Uterus (tissue), 4 donors: ENCODE results near the gene CCDC117. TPM values are rescaled to one million over a fixed set of nuclear protein-coding genes. Genes with fewer than 3 reads are reported as not detected.

Source experiments
- DNase-seq, 2 donors: peaks; one replicate each; pipeline ENCODE4 v3.0.0-alpha.2; 2019 to 2020
- H3K27ac ChIP-seq, 2 donors: fragments of 200-600 bp; sonication (generic); 1 replicate in 1 of 2; 2 replicates in 1 of 2; pipeline ENCODE4 v1.5.1; 2016 to 2018
- H3K27me3 ChIP-seq, 2 donors: fragments of 200-600 bp; sonication (generic); one replicate each; pipeline ENCODE4 v1.5.1; 2018 to 2019; ENCODE audit warnings: control low read depth in 1 of 2
- H3K36me3 ChIP-seq, 2 donors: fragments of 200-600 bp; sonication (generic); one replicate each; pipeline ENCODE4 v1.5.1; 2019; ENCODE audit warnings: control low read depth in 1 of 2
- H3K4me1 ChIP-seq, 2 donors: fragments of 200-600 bp; sonication (generic); one replicate each; pipeline ENCODE4 v1.5.1; 2018 to 2019; ENCODE audit warnings: control low read depth in 1 of 2
- H3K4me3 ChIP-seq, 2 donors: fragments of 200-600 bp; sonication (generic); 1 replicate in 1 of 2; 2 replicates in 1 of 2; pipeline ENCODE4 v1.5.1; 2018 to 2019; ENCODE audit warnings: mild to moderate bottlenecking in 1 of 2
- H3K9me3 ChIP-seq, 2 donors: fragments of 200-600 bp; sonication (generic); one replicate each; pipeline ENCODE4 v1.5.1; 2019; ENCODE audit warnings: control low read depth in 1 of 2
- POLR2A ChIP-seq, 2 donors: fragments of 450-650 bp; IDR thresholded peaks; one replicate each; pipeline ENCODE4 v1.6.1; 2016; ENCODE audit warnings: antibody characterized with exemption in 2 of 2, mild to moderate bottlenecking in 1 of 2, moderate library complexity in 1 of 2
- intact Hi-C: fragments of 100-400 bp; cut with DNase I; formaldehyde crosslinking; loops from one replicate; pipeline ENCODE4 v1.15.1; 2023; ENCODE audit warnings: low total_unique reads
- total RNA-seq, 4 donors: library from RNA; depleted of rRNA in 3 of 4; stranded (reverse); fragments of >200 nt in 3 of 4; gene quantifications; one replicate each; pipeline versions ENCODE4 v1.1.0 to v1.2.4, GENCODE V29; 2014 to 2023
- TF ChIP-seq, protein P1 (sequence below), 4 experiments: fragments of 200-600 bp in 2 of 4; fragments of 450-650 bp in 2 of 4; sonication (generic) in 2 of 4; IDR thresholded peaks; one replicate each; pipeline ENCODE4 v1.5.1; 2016 to 2019; ENCODE audit warnings: antibody characterized with exemption in 4 of 4, mild to moderate bottlenecking in 2 of 4, moderate library complexity in 1 of 4
- donor health status: DM: yes; HTN: yes; CAD: no.

Gene CCDC117
- total RNA-seq, 4 donors from 2014 or later, result 13.8 to 49.8 (median 19.5) TPM

DNA sequence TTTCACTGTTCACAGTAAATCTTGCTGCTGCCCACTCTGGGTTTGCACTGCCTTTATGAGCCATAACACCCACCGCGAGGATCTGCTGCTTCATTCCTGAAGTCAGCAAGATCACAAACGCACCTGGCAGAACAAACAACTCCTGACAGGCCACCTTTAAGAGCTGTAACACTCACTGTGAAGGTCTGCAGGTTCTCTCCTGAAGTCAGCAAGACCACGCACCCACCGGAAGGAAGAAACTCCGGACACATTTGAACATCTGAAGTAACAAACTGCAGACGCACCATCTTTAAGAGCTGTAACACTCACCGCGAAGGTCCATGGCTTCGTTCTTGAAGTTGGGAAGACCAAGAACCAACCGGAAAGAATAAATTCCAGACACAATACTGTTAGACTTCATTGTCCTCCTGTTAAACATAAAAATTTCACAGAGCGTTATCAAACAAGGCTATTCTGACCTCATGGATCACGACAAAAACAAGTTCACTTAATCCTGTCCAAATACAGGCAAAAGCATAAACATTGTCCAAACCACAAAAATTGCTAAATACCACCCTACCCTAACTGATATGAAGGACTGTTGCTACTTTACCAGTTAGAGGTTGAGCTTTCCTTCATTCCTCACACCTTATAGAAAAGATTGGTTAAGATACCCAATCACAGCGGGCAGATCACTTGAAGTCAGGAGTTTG is 3.0 kb upstream of the CCDC117 start:
- TF ChIP-seq, protein P1, sequence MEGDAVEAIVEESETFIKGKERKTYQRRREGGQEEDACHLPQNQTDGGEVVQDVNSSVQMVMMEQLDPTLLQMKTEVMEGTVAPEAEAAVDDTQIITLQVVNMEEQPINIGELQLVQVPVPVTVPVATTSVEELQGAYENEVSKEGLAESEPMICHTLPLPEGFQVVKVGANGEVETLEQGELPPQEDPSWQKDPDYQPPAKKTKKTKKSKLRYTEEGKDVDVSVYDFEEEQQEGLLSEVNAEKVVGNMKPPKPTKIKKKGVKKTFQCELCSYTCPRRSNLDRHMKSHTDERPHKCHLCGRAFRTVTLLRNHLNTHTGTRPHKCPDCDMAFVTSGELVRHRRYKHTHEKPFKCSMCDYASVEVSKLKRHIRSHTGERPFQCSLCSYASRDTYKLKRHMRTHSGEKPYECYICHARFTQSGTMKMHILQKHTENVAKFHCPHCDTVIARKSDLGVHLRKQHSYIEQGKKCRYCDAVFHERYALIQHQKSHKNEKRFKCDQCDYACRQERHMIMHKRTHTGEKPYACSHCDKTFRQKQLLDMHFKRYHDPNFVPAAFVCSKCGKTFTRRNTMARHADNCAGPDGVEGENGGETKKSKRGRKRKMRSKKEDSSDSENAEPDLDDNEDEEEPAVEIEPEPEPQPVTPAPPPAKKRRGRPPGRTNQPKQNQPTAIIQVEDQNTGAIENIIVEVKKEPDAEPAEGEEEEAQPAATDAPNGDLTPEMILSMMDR (IDR thresholded peaks at IDR 0.05), result no peak
- TF ChIP-seq POLR2A (IDR thresholded peaks at IDR 0.05), result no peak
- H3K36me3 ChIP-seq, result no peaks in the 10 kb centered on the region
- no peak overlapping the region for H3K27ac ChIP-seq
- peaks cover 0 to 3% of the 10 kb centered on the region in 2 donors for H3K4me1 ChIP-seq
- no peak overlapping the region for H3K4me3 ChIP-seq
- intact Hi-C loops, result no loop called here
- no peaks in the 10 kb centered on the region for H3K9me3 ChIP-seq
- no peaks in the 10 kb centered on the region for H3K27me3 ChIP-seq
- no peak for DNase-seq

DNA sequence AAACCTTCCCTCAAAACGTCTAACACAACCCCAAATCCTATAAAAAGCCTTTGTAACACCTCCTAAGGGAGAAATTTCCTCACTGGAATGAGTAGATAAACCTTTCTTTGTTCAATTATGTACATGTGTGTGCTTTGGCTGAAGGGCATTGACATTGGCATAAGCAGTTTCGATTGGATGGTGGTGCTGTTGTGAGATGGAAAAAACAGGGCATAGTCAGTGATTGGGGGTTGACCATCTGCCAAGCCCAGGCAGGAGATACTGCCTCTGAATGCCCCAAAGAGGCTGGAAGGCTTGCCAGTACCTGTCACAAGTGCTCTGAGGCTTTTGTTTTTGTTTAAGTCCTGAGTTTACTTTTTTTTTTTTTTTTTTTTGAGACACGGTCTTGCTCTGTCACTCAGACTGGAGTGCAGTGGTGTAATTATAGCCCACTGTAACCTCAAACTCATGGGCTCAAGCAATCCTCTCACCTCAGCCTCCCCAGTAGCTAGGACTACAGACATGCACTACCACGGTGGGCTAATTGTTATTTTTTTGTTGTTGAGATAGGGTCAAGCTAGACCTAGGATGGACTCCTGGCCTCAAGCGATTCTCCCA is 1.2 kb upstream of the CCDC117 start:
- H3K27me3 ChIP-seq, result no peaks in the 10 kb centered on the region
- H3K36me3 ChIP-seq, result no peaks in the 10 kb centered on the region
- TF ChIP-seq, protein P1 (IDR thresholded peaks at IDR 0.05), result no peak
- no peak for TF ChIP-seq POLR2A (IDR thresholded peaks at IDR 0.05)
- intact Hi-C loops, result no loop called here
- H3K9me3 ChIP-seq, result no peaks in the 10 kb centered on the region
- no peak for DNase-seq
- peaks cover 0 to 3% of the 10 kb centered on the region in 2 donors for H3K4me1 ChIP-seq
- no peak overlapping the region for H3K4me3 ChIP-seq
- H3K27ac ChIP-seq, result no peak overlapping the region

DNA sequence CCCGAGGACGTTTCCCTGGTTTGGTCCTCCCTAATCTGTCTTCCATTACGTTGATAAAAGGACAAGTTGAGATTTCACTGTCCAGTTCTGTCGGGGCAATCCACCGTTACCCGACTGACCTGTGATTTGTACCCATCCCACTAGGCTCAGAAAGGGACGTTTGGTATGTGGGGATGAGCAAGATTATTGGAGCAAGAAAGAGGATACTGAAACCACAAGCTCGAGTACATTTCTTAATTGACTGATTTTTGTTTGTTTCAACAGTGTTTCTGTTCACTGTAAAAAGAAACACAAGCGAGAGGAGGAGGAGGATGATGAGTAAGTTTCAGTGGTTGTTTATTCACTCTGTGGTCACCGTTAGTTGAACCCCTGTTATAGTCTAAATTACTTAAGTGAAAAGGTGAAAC is 969 bp downstream of the CCDC117 start:
- Histone ChIP-seq H3K27me3 (no peaks in the 10 kb centered on the region), H3K27ac (peak overlapping the region; percentile 97 to 100), H3K4me3 (peak overlapping the region; percentile 53 to 91), H3K9me3 (no peaks in the 10 kb centered on the region), H3K4me1 (peaks cover 0 to 3% of the 10 kb centered on the region in 2 donors), H3K36me3 (no peaks in the 10 kb centered on the region)
- intact Hi-C loops, result no loop called here
- no peak for DNase-seq
- TF ChIP-seq, protein P1 (IDR thresholded peaks at IDR 0.05), result no peak
- no peak for TF ChIP-seq POLR2A (IDR thresholded peaks at IDR 0.05)

DNA sequence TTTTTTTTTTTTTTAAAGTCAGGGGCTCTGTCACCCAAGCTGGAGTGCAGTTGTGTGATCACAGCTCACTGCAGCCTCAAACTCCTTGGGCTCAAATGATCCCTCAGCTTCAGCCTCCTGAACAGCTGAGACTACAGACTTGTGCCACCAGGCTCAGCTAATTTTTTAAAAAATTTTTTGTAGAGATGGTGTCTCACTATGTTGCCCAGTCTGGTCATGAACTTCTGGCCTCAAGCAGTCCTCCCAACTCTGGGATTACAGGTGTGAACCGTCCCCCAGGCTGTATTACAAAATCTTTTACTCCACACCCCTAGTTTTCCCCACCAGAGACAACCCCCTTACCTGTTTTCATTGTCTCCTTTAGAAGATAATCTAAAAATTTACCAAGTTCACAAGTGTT is 1.9 kb downstream of the CCDC117 start:
- H3K4me3 ChIP-seq, result no peak overlapping the region
- no peak overlapping the region for H3K27ac ChIP-seq
- intact Hi-C loops, result no loop called here
- H3K36me3 ChIP-seq, result no peaks in the 10 kb centered on the region
- H3K4me1 ChIP-seq, result peaks cover 0 to 3% of the 10 kb centered on the region in 2 donors
- H3K27me3 ChIP-seq, result no peaks in the 10 kb centered on the region
- TF ChIP-seq POLR2A (IDR thresholded peaks at IDR 0.05), result no peak
- H3K9me3 ChIP-seq, result no peaks in the 10 kb centered on the region
- no peak for DNase-seq

DNA sequence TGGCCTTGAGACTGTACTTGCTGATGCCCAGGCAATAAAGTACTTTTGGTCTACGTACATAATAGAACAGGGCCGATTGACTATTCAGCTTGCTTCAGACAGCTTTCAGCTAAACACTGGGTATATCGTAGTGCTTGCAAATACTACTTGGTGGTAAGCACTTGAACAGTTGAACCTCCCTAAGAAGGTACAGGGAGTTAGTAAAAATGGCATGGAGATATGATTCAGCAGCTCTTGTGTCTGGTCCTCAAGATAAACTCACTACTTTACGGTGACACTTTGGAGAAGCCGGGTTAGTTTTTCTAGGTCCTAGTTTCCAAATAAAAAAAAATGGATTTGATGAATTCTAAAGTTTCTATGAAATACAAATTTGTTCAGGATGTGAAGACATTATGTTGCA is 7.3 kb downstream of the CCDC117 start:
- Histone ChIP-seq H3K27ac (no peak overlapping the region), H3K9me3 (no peaks in the 10 kb centered on the region), H3K4me3 (no peak overlapping the region), H3K36me3 (no peaks in the 10 kb centered on the region), H3K4me1 (no peaks in the 10 kb centered on the region), H3K27me3 (no peaks in the 10 kb centered on the region)
- TF ChIP-seq POLR2A (IDR thresholded peaks at IDR 0.05), result no peak
- TF ChIP-seq, protein P1 (IDR thresholded peaks at IDR 0.05), result no peak
- intact Hi-C loops, result no loop called here
- DNase-seq, result no peak
